HepG2 (cell line): ENCODE measurements around the gene LGALS1. TPM values are rescaled to one million over a fixed set of nuclear protein-coding genes. Genes with fewer than 3 reads are reported as not detected.

ENCODE experiments used
- CCAR2 ChIP-seq: fragments of 200-400 bp; formaldehyde crosslinking; optimal IDR thresholded peaks from 2 replicates; pipeline ENCODE3; 2018; ENCODE audit warnings: low read depth, mild to moderate bottlenecking, low read length, moderate library complexity
- CREBL2 ChIP-seq: sonication (generic); formaldehyde crosslinking; IDR thresholded peaks from 2 replicates; pipeline ENCODE4 v1.8.1; 2023; ENCODE audit warnings: missing genetic modification reagents, mild to moderate bottlenecking, borderline replicate concordance
- CREM ChIP-seq, 2 experiments: sonication (generic) in 1 of 2; formaldehyde crosslinking in 1 of 2; IDR thresholded peaks; 2 replicates each; pipeline versions ENCODE4 v1.4.0 to v1.6.1; 2016 to 2020; ENCODE audit warnings: antibody characterized with exemption in 1 of 2, mild to moderate bottlenecking in 1 of 2, missing genetic modification reagents in 1 of 2
- JARID2 ChIP-seq: sonication (generic); formaldehyde crosslinking; IDR thresholded peaks from 2 replicates; pipeline ENCODE4 v1.8.1; 2023; ENCODE audit warnings: missing genetic modification reagents, inconsistent platforms; ENCODE audit not compliant: insufficient replicate concordance
- MATR3 ChIP-seq: sonication (generic); formaldehyde crosslinking; IDR thresholded peaks from 2 replicates; pipeline ENCODE4 v1.4.0; 2020; ENCODE audit warnings: missing genetic modification reagents
- PCBP1 ChIP-seq: fragments of 200-400 bp; formaldehyde crosslinking; IDR thresholded peaks from 2 replicates; pipeline ENCODE4 v1.6.1; 2017; ENCODE audit warnings: mild to moderate bottlenecking, low read depth, low read length, borderline replicate concordance
- TP53 ChIP-seq: sonication (generic); formaldehyde crosslinking; conservative IDR thresholded peaks from 2 replicates; pipeline ENCODE4 v1.4.0; 2020; ENCODE audit warnings: missing genetic modification reagents
- ZBTB10 ChIP-seq: sonication (generic); formaldehyde crosslinking; IDR thresholded peaks from 2 replicates; pipeline ENCODE4 v1.4.0; 2020; ENCODE audit warnings: missing genetic modification reagents, borderline replicate concordance
- ZBTB40 ChIP-seq, 2 experiments: fragments of 450-650 bp in 1 of 2; sonication (generic) in 1 of 2; formaldehyde crosslinking in 1 of 2; IDR thresholded peaks; 2 replicates each; pipeline versions ENCODE4 v1.6.1 to v1.8.0; 2016 to 2022; ENCODE audit warnings: antibody characterized with exemption in 1 of 2, mild to moderate bottlenecking in 1 of 2, missing genetic modification reagents in 1 of 2
- ZEB1 ChIP-seq: IDR thresholded peaks from 2 replicates; pipeline ENCODE4 v1.6.1; 2012; ENCODE audit warnings: mild to moderate bottlenecking, low read depth, inconsistent platforms; ENCODE audit not compliant: insufficient replicate concordance
- ZNF256 ChIP-seq: sonication (generic); formaldehyde crosslinking; conservative IDR thresholded peaks from 2 replicates; pipeline ENCODE4 v1.4.0; 2020; ENCODE audit warnings: missing genetic modification reagents
- ZNF740 ChIP-seq: sonication (generic); formaldehyde crosslinking; IDR thresholded peaks from 2 replicates; pipeline ENCODE4 v1.4.0; 2020; ENCODE audit warnings: missing genetic modification reagents
- polyA plus RNA-seq, 8 experiments: library from polyadenylated mRNA; depleted of rRNA in 3 of 8; stranded (reverse) in 7 of 8; unstranded in 1 of 8; fragments of >200 nt; fragmentation: Illumina TruSeq in 4 of 8; extraction: Trizol in 4 of 8; gene quantifications; 2 replicates each; pipeline versions ENCODE4 v1.2.1 to v1.2.3, GENCODE V29; 2011 to 2016; ENCODE audit warnings: low read depth in 4 of 8, missing spikeins in 1 of 8, mixed read lengths in 1 of 8; ENCODE audit not compliant: insufficient read depth in 1 of 8
- total RNA-seq, 5 experiments: library from RNA; depleted of rRNA; stranded (reverse); fragments of >200 nt; fragmentation: Illumina TruSeq; extraction: Trizol; gene quantifications; 2 replicates each; pipeline ENCODE4 v1.2.3, GENCODE V29; 2016; ENCODE audit warnings: low read depth in 1 of 5

Gene LGALS1
- total and polyA plus RNA-seq, 2 of the 13 experiments (the other 11 are each of a cell fraction or from before 2014, with no cell fraction given): 103 to 858 TPM

GRCh38 chr22:37686002-37686982 is 10.9 kb downstream of the LGALS1 start, which contains the start of gene NOL12 (continued):
- TF ChIP-seq ZBTB40 (IDR thresholded peaks at IDR 0.05) (peak; percentile 92), ZBTB40 (CRISPR knock-in tag; IDR thresholded peaks at IDR 0.05) (no peak; the same call in 1 of the 2 replicates), CREM (IDR thresholded peaks at IDR 0.05) (peak; percentile 67), CREM (CRISPR knock-in tag; IDR thresholded peaks at IDR 0.05) (no peak), CCAR2 (no peak), PCBP1 (0 out of 2 replicates have a peak, but pooled peaks have one; percentile 63), ZEB1 (peak; percentile 24), TP53 (no peak), ZNF256 (CRISPR knock-in tag) (0 out of 2 replicates have a peak, but pooled peaks have one; percentile 64), ZNF740 (no peak), ZBTB10 (CRISPR knock-in tag) (no peak), JARID2 (peak; percentile 57), MATR3 (CRISPR knock-in tag) (no peak), CREBL2 (CRISPR knock-in tag) (0 out of 2 replicates have a peak, but pooled peaks have one; percentile 30)
